ENCODE results near the gene FAM174C.

FAM174C gene

GRCh38 chr19:1257475-1258162, 17.7 kb upstream of the FAM174C start:
- Histone ChIP-seq H3K27me3 (replicated peaks; ENCODE audit: control insufficient read depth, insufficient read depth, low read length, poor library complexity, severe bottlenecking) (no peaks in the 10 kb centered on the region), H3K9me3 (ENCODE audit: control insufficient read depth, low read length) (no peaks in the 10 kb centered on the region), H3K4me3 (ENCODE audit: insufficient read depth, low read depth, low read length, poor library complexity, severe bottlenecking) (no peak overlapping the region), H3K36me3 (ENCODE audit: control insufficient read depth, insufficient read depth, low read length) (peaks cover 48% of the 10 kb centered on the region), H3K4me1 (ENCODE audit: control insufficient read depth, insufficient read depth, low read length, poor library complexity, severe bottlenecking) (peaks cover 83% of the 10 kb centered on the region), H3K27ac (ENCODE audit: insufficient read depth, low read length, poor library complexity, severe bottlenecking) (peak overlapping the region; percentile 97)
- DNase-seq, result no peak

GRCh38 chr19:1258163-1258492, 17.2 kb upstream of the FAM174C start:
- no peak for DNase-seq
- H3K36me3 ChIP-seq (ENCODE audit: control insufficient read depth, insufficient read depth, low read length), result peaks cover 48% of the 10 kb centered on the region
- H3K4me3 ChIP-seq (ENCODE audit: insufficient read depth, low read depth, low read length, poor library complexity, severe bottlenecking), result no peak overlapping the region
- peaks cover 83% of the 10 kb centered on the region for H3K4me1 ChIP-seq (ENCODE audit: control insufficient read depth, insufficient read depth, low read length, poor library complexity, severe bottlenecking)
- no peaks in the 10 kb centered on the region for H3K9me3 ChIP-seq (ENCODE audit: control insufficient read depth, low read length)
- peak overlapping the region; percentile 97 for H3K27ac ChIP-seq (ENCODE audit: insufficient read depth, low read length, poor library complexity, severe bottlenecking)
- no peaks in the 10 kb centered on the region for H3K27me3 ChIP-seq (replicated peaks; ENCODE audit: control insufficient read depth, insufficient read depth, low read length, poor library complexity, severe bottlenecking)

- Histone ChIP-seq H3K9me3 (ENCODE audit: control insufficient read depth, low read length) (no peaks in the 10 kb centered on the region), H3K4me3 (ENCODE audit: insufficient read depth, low read depth, low read length, poor library complexity, severe bottlenecking) (peak overlapping the region; percentile 39), H3K27ac (ENCODE audit: insufficient read depth, low read length, poor library complexity, severe bottlenecking) (peak overlapping the region; percentile 97), H3K36me3 (ENCODE audit: control insufficient read depth, insufficient read depth, low read length) (peaks cover 44% of the 10 kb centered on the region), H3K27me3 (replicated peaks; ENCODE audit: control insufficient read depth, insufficient read depth, low read length, poor library complexity, severe bottlenecking) (no peaks in the 10 kb centered on the region), H3K4me1 (ENCODE audit: control insufficient read depth, insufficient read depth, low read length, poor library complexity, severe bottlenecking) (peaks cover 77% of the 10 kb centered on the region)
- no peak for DNase-seq
Measured at GRCh38 chr19:1258707-1259205, 16.6 kb upstream of the FAM174C start.

- Histone ChIP-seq H3K36me3 (ENCODE audit: control insufficient read depth, insufficient read depth, low read length) (peaks cover 38% of the 10 kb centered on the region), H3K4me1 (ENCODE audit: control insufficient read depth, insufficient read depth, low read length, poor library complexity, severe bottlenecking) (peaks cover 71% of the 10 kb centered on the region), H3K27me3 (replicated peaks; ENCODE audit: control insufficient read depth, insufficient read depth, low read length, poor library complexity, severe bottlenecking) (no peaks in the 10 kb centered on the region), H3K27ac (ENCODE audit: insufficient read depth, low read length, poor library complexity, severe bottlenecking) (peak overlapping the region; percentile 97), H3K9me3 (ENCODE audit: control insufficient read depth, low read length) (no peaks in the 10 kb centered on the region), H3K4me3 (ENCODE audit: insufficient read depth, low read depth, low read length, poor library complexity, severe bottlenecking) (peak overlapping the region; percentile 39)
- DNase-seq, result peak; percentile 59 to 68 (median 60)
Measured at GRCh38 chr19:1259206-1259875, 16.0 kb upstream of the FAM174C start.

GRCh38 chr19:1259876-1260748, 15.2 kb upstream of the FAM174C start:
- DNase-seq, result peak; percentile 42 to 52 (median 51)
- peaks cover 63% of the 10 kb centered on the region for H3K4me1 ChIP-seq (ENCODE audit: control insufficient read depth, insufficient read depth, low read length, poor library complexity, severe bottlenecking)
- no peaks in the 10 kb centered on the region for H3K9me3 ChIP-seq (ENCODE audit: control insufficient read depth, low read length)
- H3K27me3 ChIP-seq (replicated peaks; ENCODE audit: control insufficient read depth, insufficient read depth, low read length, poor library complexity, severe bottlenecking), result no peaks in the 10 kb centered on the region
- H3K36me3 ChIP-seq (ENCODE audit: control insufficient read depth, insufficient read depth, low read length), result peaks cover 30% of the 10 kb centered on the region
- H3K4me3 ChIP-seq (ENCODE audit: insufficient read depth, low read depth, low read length, poor library complexity, severe bottlenecking), result peak overlapping the region; percentile 39
- H3K27ac ChIP-seq (ENCODE audit: insufficient read depth, low read length, poor library complexity, severe bottlenecking), result peak overlapping the region; percentile 97

GRCh38 chr19:1260749-1261537, 14.4 kb upstream of the FAM174C start:
- DNase-seq, result peak; percentile 95 to 97 (median 96)
- peak overlapping the region; percentile 97 for H3K27ac ChIP-seq (ENCODE audit: insufficient read depth, low read length, poor library complexity, severe bottlenecking)
- H3K27me3 ChIP-seq (replicated peaks; ENCODE audit: control insufficient read depth, insufficient read depth, low read length, poor library complexity, severe bottlenecking), result no peaks in the 10 kb centered on the region
- H3K4me3 ChIP-seq (ENCODE audit: insufficient read depth, low read depth, low read length, poor library complexity, severe bottlenecking), result peak overlapping the region; percentile 74
- H3K36me3 ChIP-seq (ENCODE audit: control insufficient read depth, insufficient read depth, low read length), result peaks cover 22% of the 10 kb centered on the region
- H3K4me1 ChIP-seq (ENCODE audit: control insufficient read depth, insufficient read depth, low read length, poor library complexity, severe bottlenecking), result peaks cover 57% of the 10 kb centered on the region
- H3K9me3 ChIP-seq (ENCODE audit: control insufficient read depth, low read length), result no peaks in the 10 kb centered on the region

GRCh38 chr19:1261538-1261797, 13.9 kb upstream of the FAM174C start:
- peak overlapping the region; percentile 97 for H3K27ac ChIP-seq (ENCODE audit: insufficient read depth, low read length, poor library complexity, severe bottlenecking)
- peaks cover 19% of the 10 kb centered on the region for H3K36me3 ChIP-seq (ENCODE audit: control insufficient read depth, insufficient read depth, low read length)
- H3K9me3 ChIP-seq (ENCODE audit: control insufficient read depth, low read length), result no peaks in the 10 kb centered on the region
- DNase-seq, result no peak
- peaks cover 62% of the 10 kb centered on the region for H3K4me1 ChIP-seq (ENCODE audit: control insufficient read depth, insufficient read depth, low read length, poor library complexity, severe bottlenecking)
- peak overlapping the region; percentile 74 for H3K4me3 ChIP-seq (ENCODE audit: insufficient read depth, low read depth, low read length, poor library complexity, severe bottlenecking)
- no peaks in the 10 kb centered on the region for H3K27me3 ChIP-seq (replicated peaks; ENCODE audit: control insufficient read depth, insufficient read depth, low read length, poor library complexity, severe bottlenecking)

GRCh38 chr19:1261798-1262622, 13.3 kb upstream of the FAM174C start:
- peaks cover 64% of the 10 kb centered on the region for H3K4me1 ChIP-seq (ENCODE audit: control insufficient read depth, insufficient read depth, low read length, poor library complexity, severe bottlenecking)
- DNase-seq, result peak; percentile 50 to 60 (median 51)

GRCh38 chr19:1262623-1263123, 12.7 kb upstream of the FAM174C start:
- Histone ChIP-seq H3K36me3 (ENCODE audit: control insufficient read depth, insufficient read depth, low read length) (peaks cover 7% of the 10 kb centered on the region), H3K27me3 (replicated peaks; ENCODE audit: control insufficient read depth, insufficient read depth, low read length, poor library complexity, severe bottlenecking) (no peaks in the 10 kb centered on the region), H3K9me3 (ENCODE audit: control insufficient read depth, low read length) (no peaks in the 10 kb centered on the region), H3K27ac (ENCODE audit: insufficient read depth, low read length, poor library complexity, severe bottlenecking) (peak overlapping the region; percentile 97), H3K4me3 (ENCODE audit: insufficient read depth, low read depth, low read length, poor library complexity, severe bottlenecking) (no peak overlapping the region), H3K4me1 (ENCODE audit: control insufficient read depth, insufficient read depth, low read length, poor library complexity, severe bottlenecking) (peaks cover 64% of the 10 kb centered on the region)
- DNase-seq, result no peak

More at GRCh38 chr19:1261798-1262622, 13.3 kb upstream of the FAM174C start:
- peak overlapping the region; percentile 74 for H3K4me3 ChIP-seq (ENCODE audit: insufficient read depth, low read depth, low read length, poor library complexity, severe bottlenecking)
- peak overlapping the region; percentile 97 for H3K27ac ChIP-seq (ENCODE audit: insufficient read depth, low read length, poor library complexity, severe bottlenecking)
- H3K27me3 ChIP-seq (replicated peaks; ENCODE audit: control insufficient read depth, insufficient read depth, low read length, poor library complexity, severe bottlenecking), result no peaks in the 10 kb centered on the region
- peaks cover 14% of the 10 kb centered on the region for H3K36me3 ChIP-seq (ENCODE audit: control insufficient read depth, insufficient read depth, low read length)
- H3K9me3 ChIP-seq (ENCODE audit: control insufficient read depth, low read length), result no peaks in the 10 kb centered on the region

Data from effector memory CD4-positive, alpha-beta T cell (primary cell).